Neural crest cell (in vitro differentiated cells): ENCODE results near the gene CTXND1. TPM values are rescaled to one million over a fixed set of nuclear protein-coding genes. Genes with fewer than 3 reads are reported as not detected.

Experiments
- DNase-seq: peaks from one replicate; pipeline ENCODE4 v3.0.0; 2021; ENCODE audit warnings: low read depth, mixed read lengths, low spot score
- H3K27ac Mint-ChIP-seq: one replicate; pipeline ENCODE4 v1.8.0; 2021; ENCODE audit warnings: mild to moderate bottlenecking, mixed read lengths; ENCODE audit not compliant: unreplicated experiment
- H3K27me3 Mint-ChIP-seq: 2 replicates; pipeline ENCODE4 v1.8.0; 2021; ENCODE audit warnings: low read depth, mild to moderate bottlenecking, mixed read lengths
- H3K36me3 Mint-ChIP-seq: 2 replicates; pipeline ENCODE4 v1.8.0; 2021; ENCODE audit warnings: low read depth, mild to moderate bottlenecking, mixed read lengths
- H3K4me1 Mint-ChIP-seq: 2 replicates; pipeline ENCODE4 v1.8.0; 2021; ENCODE audit warnings: mixed read lengths
- H3K4me3 Mint-ChIP-seq: one replicate; pipeline ENCODE4 v1.8.0; 2021; ENCODE audit warnings: mild to moderate bottlenecking, mixed read lengths
- H3K9me3 Mint-ChIP-seq: 2 replicates; pipeline ENCODE4 v1.8.0; 2021; ENCODE audit warnings: mixed read lengths
- CTCF ChIP-seq: fragments of 200-600 bp; sonication (generic); conservative IDR thresholded peaks from 2 replicates; pipeline ENCODE4 v1.5.0; 2021; ENCODE audit warnings: antibody characterized with exemption, mild to moderate bottlenecking
- total RNA-seq: library from RNA; stranded (reverse); gene quantifications from 2 replicates; pipeline ENCODE4 v1.2.1, GENCODE V29; 2021

CTXND1 gene
- total RNA-seq, 1 donor from 2014 or later: 1.3 TPM

- no peak for DNase-seq
- no peak overlapping the region for H3K4me3 Mint-ChIP-seq
- H3K27me3 Mint-ChIP-seq: no peaks in the 10 kb centered on the region
- no peaks in the 10 kb centered on the region for H3K4me1 Mint-ChIP-seq
- H3K27ac Mint-ChIP-seq: no peak overlapping the region
- H3K36me3 Mint-ChIP-seq: no peaks in the 10 kb centered on the region
- TF ChIP-seq CTCF: no peak
- peaks cover 6% of the 10 kb centered on the region for H3K9me3 Mint-ChIP-seq
Measured at GRCh38 chr15:80210611-80211573, 41.1 kb downstream of the CTXND1 start.

- Mint-ChIP-seq H3K27me3 (no peaks in the 10 kb centered on the region), H3K4me3 (no peak overlapping the region), H3K36me3 (no peaks in the 10 kb centered on the region), H3K9me3 (peaks cover 6% of the 10 kb centered on the region), H3K4me1 (no peaks in the 10 kb centered on the region), H3K27ac (peak overlapping the region; percentile 28)
- no peak for TF ChIP-seq CTCF
- DNase-seq: no peak
Measured at GRCh38 chr15:80208758-80209734, 43.0 kb downstream of the CTXND1 start.

- H3K27ac Mint-ChIP-seq: no peak overlapping the region
- no peaks in the 10 kb centered on the region for H3K9me3 Mint-ChIP-seq
- no peak for DNase-seq
- peaks cover 3% of the 10 kb centered on the region for H3K4me1 Mint-ChIP-seq
- no peak for TF ChIP-seq CTCF
- H3K27me3 Mint-ChIP-seq: no peaks in the 10 kb centered on the region
- no peaks in the 10 kb centered on the region for H3K36me3 Mint-ChIP-seq
- no peak overlapping the region for H3K4me3 Mint-ChIP-seq
Measured at GRCh38 chr15:80207887-80208286, 44.1 kb downstream of the CTXND1 start.

GRCh38 chr15:80204231-80204630 lies 47.8 kb downstream of the CTXND1 start:
- peaks cover 3% of the 10 kb centered on the region for H3K4me1 Mint-ChIP-seq
- H3K36me3 Mint-ChIP-seq: no peaks in the 10 kb centered on the region
- H3K9me3 Mint-ChIP-seq: no peaks in the 10 kb centered on the region
- no peak overlapping the region for H3K27ac Mint-ChIP-seq
- no peak overlapping the region for H3K4me3 Mint-ChIP-seq
- H3K27me3 Mint-ChIP-seq: no peaks in the 10 kb centered on the region
- TF ChIP-seq CTCF: no peak
- no peak for DNase-seq

GRCh38 chr15:80203361-80203885 lies 48.6 kb downstream of the CTXND1 start:
- no peak overlapping the region for H3K4me3 Mint-ChIP-seq
- no peak for TF ChIP-seq CTCF
- no peaks in the 10 kb centered on the region for H3K27me3 Mint-ChIP-seq
- no peak overlapping the region for H3K27ac Mint-ChIP-seq
- peaks cover 3% of the 10 kb centered on the region for H3K4me1 Mint-ChIP-seq
- H3K36me3 Mint-ChIP-seq: no peaks in the 10 kb centered on the region
- DNase-seq: no peak
- H3K9me3 Mint-ChIP-seq: no peaks in the 10 kb centered on the region
